VCaP (cell line): Measurements from ENCODE around the gene MARCHF11.

Experiments used
- H3K27ac ChIP-seq: fragments of 450-650 bp; 2 replicates; pipeline ENCODE4 v1.5.1; 2017
- CTCF ChIP-seq: fragments of 450-650 bp; conservative IDR thresholded peaks from 2 replicates; pipeline ENCODE4 v1.5.1; 2017; ENCODE audit warnings: mild to moderate bottlenecking, moderate library complexity

The MARCHF11 gene

GRCh38 chr5:16034319-16035001 is 145.1 kb downstream of the MARCHF11 start:
- H3K27ac ChIP-seq, result no peak overlapping the region

GRCh38 chr5:16033187-16033925 is 146.2 kb downstream of the MARCHF11 start:
- no peak overlapping the region for H3K27ac ChIP-seq
- TF ChIP-seq CTCF, result no peak

More at GRCh38 chr5:16034319-16035001, 145.1 kb downstream of the MARCHF11 start:
- no peak for TF ChIP-seq CTCF

GRCh38 chr5:16028708-16029107 is 150.9 kb downstream of the MARCHF11 start:
- no peak overlapping the region for H3K27ac ChIP-seq
- TF ChIP-seq CTCF, result no peak

- no peak overlapping the region for H3K27ac ChIP-seq
- no peak for TF ChIP-seq CTCF
Measured at GRCh38 chr5:16025681-16026080, 153.9 kb downstream of the MARCHF11 start.

- TF ChIP-seq CTCF, result no peak
- no peak overlapping the region for H3K27ac ChIP-seq
Measured at GRCh38 chr5:16018970-16019369, 160.6 kb downstream of the MARCHF11 start.

GRCh38 chr5:16017720-16018119 is 161.9 kb downstream of the MARCHF11 start:
- no peak for TF ChIP-seq CTCF
- H3K27ac ChIP-seq, result no peak overlapping the region
